T-helper 9 cell (primary cell): ENCODE measurements around the gene OAS2.

Experiments
- DNase-seq: peaks from one replicate; pipeline ENCODE4 v3.0.0-alpha.2; 2020

Gene OAS2

GRCh38 chr12:113061061-113061694, 82.9 kb downstream of the OAS2 start:
- no peak for DNase-seq
